NB4 (cell line): ENCODE results near the gene RXRA.

ENCODE experiments used
- CTCF ChIP-seq: IDR thresholded peaks from one replicate; pipeline ENCODE4 v1.5.1; 2012; ENCODE audit warnings: low read depth, low read length
- MAX ChIP-seq: IDR thresholded peaks from 2 replicates; pipeline ENCODE4 v1.6.1; 2011; ENCODE audit warnings: low read depth, low read length

GRCh38 chr9:134298000-134298399 lies 28.3 kb upstream of the RXRA start:
- no peak for TF ChIP-seq MAX
- TF ChIP-seq CTCF: no peak
